GM12878 (cell line): ENCODE measurements around the gene EFCC1. TPM values are rescaled to one million over a fixed set of nuclear protein-coding genes. Genes with fewer than 3 reads are reported as not detected.

Source experiments
- ATAC-seq: fragments of 200-7000 bp; cut with Tn5 transposase; 3 replicates; pipeline ENCODE4 v1.9.1; 2020; ENCODE audit warnings: mild to moderate bottlenecking, moderate library complexity
- BruUV-seq: library from RNA; stranded (reverse); fragments of 400-500 nt; replicated peaks from 2 replicates; lab custom pipeline; 2021; lab: Mats Ljungman, UMichigan
- CTCF ChIA-PET: fragments of 300-600 bp; sonication (Branson Sonifier 250); formaldehyde crosslinking; extraction: SDS; loops from one replicate; lab custom pipeline; 2021; ENCODE audit warnings: inconsistent platforms; lab: Yijun Ruan, JAX
- POLR2A ChIA-PET: fragments of 350-600 bp; formaldehyde crosslinking; extraction: SDS; loops from one replicate; lab custom pipeline; 2021; ENCODE audit warnings: inconsistent platforms; lab: Charles Lee
- RAD21 ChIA-PET: fragments of 300-600 bp; sonication (Branson Sonifier 250); formaldehyde crosslinking; loops from one replicate; lab custom pipeline; 2023; ENCODE audit warnings: antibody characterized with exemption; ENCODE audit not compliant: unreplicated experiment; lab: Charles Lee
- SMC1A ChIA-PET: fragments of 300-600 bp; sonication (Branson Sonifier 250); formaldehyde crosslinking; loops from one replicate; lab custom pipeline; 2023; ENCODE audit not compliant: unreplicated experiment, uncharacterized antibody; lab: Charles Lee
- DNase-seq: peaks from one replicate; pipeline ENCODE4 v3.0.0-alpha.2; 2011; ENCODE audit warnings: low read depth, low spot score
- FAIRE-seq: peaks from 3 replicates; lab custom pipeline; 2011; peaks lifted over from hg19 to GRCh38; lab: Jason Lieb, UNC
- H2AFZ ChIP-seq: 2 replicates; pipeline ENCODE4 v1.6.0; 2011; ENCODE audit warnings: low read depth, low read length, control low read depth; ENCODE audit not compliant: control insufficient read depth
- H3K27ac ChIP-seq: 2 replicates; pipeline ENCODE4 v1.5.1; 2011; ENCODE audit warnings: control low read depth; ENCODE audit not compliant: control insufficient read depth, insufficient read depth
- H3K27me3 ChIP-seq, 2 experiments: replicated peaks in 1 of 2; 2 replicates each; pipeline versions ENCODE4 v1.6.0 to v1.6.1; 2011; ENCODE audit warnings: low read length in 1 of 2; ENCODE audit not compliant: control insufficient read depth in 2 of 2, insufficient read depth in 2 of 2
- H3K36me3 ChIP-seq, 2 experiments: 2 replicates each; pipeline ENCODE4 v1.5.1; 2011; ENCODE audit warnings: low read length in 1 of 2; ENCODE audit not compliant: control insufficient read depth in 2 of 2, insufficient read depth in 2 of 2
- H3K4me1 ChIP-seq: 2 replicates; pipeline ENCODE4 v1.6.1; 2011; ENCODE audit warnings: mild to moderate bottlenecking, low read length, moderate library complexity, mixed read lengths; ENCODE audit not compliant: control insufficient read depth, insufficient read depth
- H3K4me2 ChIP-seq: 2 replicates; pipeline ENCODE4 v1.6.0; 2011; ENCODE audit warnings: control low read depth; ENCODE audit not compliant: control insufficient read depth, insufficient read depth
- H3K4me3 ChIP-seq: fragments of 200-600 bp; sonication (generic); 2 replicates; pipeline ENCODE4 v1.5.1; 2016
- H3K79me2 ChIP-seq: 2 replicates; pipeline ENCODE4 v1.6.0; 2011; ENCODE audit warnings: low read length; ENCODE audit not compliant: control insufficient read depth, insufficient read depth
- H3K9ac ChIP-seq: 2 replicates; pipeline ENCODE4 v1.8.0; 2011; ENCODE audit warnings: low read length, control low read depth, mixed read lengths; ENCODE audit not compliant: control insufficient read depth, insufficient read depth
- H3K9me3 ChIP-seq: replicated peaks from 3 replicates; pipeline ENCODE4 v1.5.1; 2011; ENCODE audit warnings: mild to moderate bottlenecking, low read length; ENCODE audit not compliant: control insufficient read depth, insufficient read depth
- H4K20me1 ChIP-seq: 2 replicates; pipeline ENCODE4 v1.6.0; 2011; ENCODE audit not compliant: control insufficient read depth, insufficient read depth
- BACH1 ChIP-seq: fragments of 450-650 bp; IDR thresholded peaks from 2 replicates; pipeline ENCODE4 v1.6.1; 2017; ENCODE audit warnings: mild to moderate bottlenecking, borderline replicate concordance
- CBX3 ChIP-seq: fragments of 200-600 bp; sonication (generic); IDR thresholded peaks from 2 replicates; pipeline ENCODE4 v1.6.1; 2016; ENCODE audit warnings: low read depth, borderline replicate concordance
- ZNF207 ChIP-seq: fragments of 450-650 bp; IDR thresholded peaks from 2 replicates; pipeline ENCODE4 v1.6.1; 2014; ENCODE audit warnings: antibody characterized with exemption, mild to moderate bottlenecking, borderline replicate concordance
- ZNF217 ChIP-seq: fragments of 450-650 bp; IDR thresholded peaks from 2 replicates; pipeline ENCODE4 v1.6.1; 2017; ENCODE audit warnings: antibody characterized with exemption, mild to moderate bottlenecking
- ZNF384 ChIP-seq: IDR thresholded peaks from 2 replicates; pipeline ENCODE4 v1.6.1; 2012; ENCODE audit warnings: low read depth, mild to moderate bottlenecking, low read length, improper control_type of control experiment, borderline replicate concordance
- WGBS: methylation state at CpG from one replicate; pipeline ENCODE4 v1.1.6; 2016; ENCODE audit warnings: low lambda C conversion rate; ENCODE audit not compliant: insufficient replicate concordance, insufficient coverage; ENCODE audit errors: missing lambda C conversion rate; 5-methylcytosine and 5-hydroxymethylcytosine counted together
- in situ Hi-C: fragments of 300-500 bp; cut with MboI; formaldehyde crosslinking; loops from 9 replicates; pipeline ENCODE4 v1.14.3; 2018; ENCODE audit warnings: mixed read lengths
- intact Hi-C: fragments of 100-400 bp; cut with micrococcal nuclease; formaldehyde crosslinking; loops from one replicate; pipeline ENCODE4 v1.14.2; 2022; ENCODE audit not compliant: unreplicated experiment
- polyA plus RNA-seq, 11 experiments: library from polyadenylated mRNA; depleted of rRNA in 4 of 11; unstranded in 6 of 11; stranded (reverse) in 5 of 11; fragments of >200 nt; fragmentation: Nextera tagmentation in 4 of 11; fragmentation: Illumina TruSeq in 1 of 11; extraction: Ambion mirVana in 4 of 11; extraction: Trizol in 1 of 11; gene quantifications; 1 replicate in 1 of 11; 2 replicates in 10 of 11; pipeline versions ENCODE4 v1.2.1 to v1.2.3, GENCODE V29; 2011 to 2016; ENCODE audit warnings: inconsistent platforms in 2 of 11, missing spikeins in 2 of 11, low read depth in 1 of 11
- total RNA-seq, 4 experiments: library from RNA; depleted of rRNA in 3 of 4; stranded (reverse); fragments of >200 nt in 3 of 4; fragmentation: Illumina TruSeq in 1 of 4; extraction: Trizol in 1 of 4; gene quantifications; 2 replicates each; pipeline versions ENCODE4 v1.2.1 to v1.2.3, GENCODE V29; 2013 to 2021
- TF ChIP-seq, protein P1 (sequence below): fragments of 450-650 bp; formaldehyde crosslinking; IDR thresholded peaks from 2 replicates; pipeline ENCODE4 v1.4.0; 2022; ENCODE audit warnings: mild to moderate bottlenecking, moderate library complexity
- TF ChIP-seq, protein P2 (sequence below): fragments of 450-650 bp; conservative IDR thresholded peaks from 2 replicates; pipeline ENCODE4 v1.6.1; 2017; ENCODE audit warnings: mild to moderate bottlenecking, moderate library complexity
- TF ChIP-seq, protein P3 (sequence below), 3 experiments: IDR thresholded peaks in 2 of 3; conservative IDR thresholded peaks in 1 of 3; 2 replicates each; pipeline ENCODE4 v1.5.1; 2011; ENCODE audit warnings: low read depth in 3 of 3, low read length in 3 of 3, mild to moderate bottlenecking in 3 of 3, control low read depth in 2 of 3, moderate library complexity in 2 of 3, inconsistent platforms in 1 of 3, mixed read lengths in 1 of 3; ENCODE audit not compliant: control insufficient read depth in 2 of 3, insufficient read depth in 1 of 3; ENCODE audit errors: extremely low read depth in 1 of 3
- TF ChIP-seq, protein P4 (sequence below): IDR thresholded peaks from 2 replicates; pipeline ENCODE4 v1.6.1; 2012; ENCODE audit warnings: low read depth, low read length, improper control_type of control experiment
- TF ChIP-seq, protein P5 (sequence below): IDR thresholded peaks from 2 replicates; pipeline ENCODE4 v1.6.1; 2011; ENCODE audit warnings: low read depth, low read length, improper control_type of control experiment, borderline replicate concordance

EFCC1 gene
- total and polyA plus RNA-seq, 10 of the 15 experiments (the other 5 are each of a cell fraction or from before 2014, with no cell fraction given), result not detected

DNA sequence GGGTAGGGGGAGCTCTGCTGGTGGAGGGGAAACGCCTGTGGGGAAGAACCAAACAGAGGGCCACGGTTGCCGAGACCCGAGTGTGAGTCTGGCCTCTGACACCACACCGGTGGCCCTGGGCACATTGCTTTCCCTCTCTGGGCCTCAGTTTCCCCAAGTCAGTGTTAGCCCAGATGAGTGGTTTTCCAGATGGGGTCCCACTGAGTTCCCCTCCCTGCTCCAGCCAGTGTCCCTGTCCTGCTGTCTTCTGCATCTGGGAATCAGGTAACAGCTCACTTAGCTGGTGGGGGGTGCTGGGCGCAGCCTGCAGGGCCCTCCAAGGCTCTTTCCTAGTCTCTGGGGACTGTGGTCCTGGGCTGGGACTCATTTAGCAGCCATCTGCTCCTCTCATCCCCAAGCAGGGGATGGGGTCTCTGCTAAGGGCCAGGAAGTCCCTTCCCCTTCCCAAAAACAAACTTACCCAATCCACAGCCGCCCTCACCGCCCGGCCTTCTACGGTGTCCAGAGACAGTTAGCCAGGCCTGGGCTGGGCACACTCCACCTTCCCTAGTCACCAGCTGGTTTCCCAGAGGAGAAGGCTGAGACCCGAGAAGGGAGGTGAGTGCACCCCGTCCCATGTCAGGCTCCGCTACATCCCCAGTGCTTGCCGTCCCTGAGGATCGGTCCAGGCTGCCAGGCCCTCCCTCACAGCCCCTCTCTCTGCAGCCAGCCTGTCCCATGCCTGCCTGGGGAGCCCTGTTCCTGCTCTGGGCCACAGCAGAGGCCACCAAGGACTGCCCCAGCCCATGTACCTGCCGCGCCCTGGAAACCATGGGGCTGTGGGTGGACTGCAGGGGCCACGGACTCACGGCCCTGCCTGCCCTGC is 60.2 kb downstream of the EFCC1 start:
- FAIRE-seq, result no peak
- POLR2A ChIA-PET, result interaction anchor here (0.6 kb wide), 1 partner anchor 75 kb away, joined by 3 read pairs; no protein-coding TSS in a partner anchor
- TF ChIP-seq, protein P1, sequence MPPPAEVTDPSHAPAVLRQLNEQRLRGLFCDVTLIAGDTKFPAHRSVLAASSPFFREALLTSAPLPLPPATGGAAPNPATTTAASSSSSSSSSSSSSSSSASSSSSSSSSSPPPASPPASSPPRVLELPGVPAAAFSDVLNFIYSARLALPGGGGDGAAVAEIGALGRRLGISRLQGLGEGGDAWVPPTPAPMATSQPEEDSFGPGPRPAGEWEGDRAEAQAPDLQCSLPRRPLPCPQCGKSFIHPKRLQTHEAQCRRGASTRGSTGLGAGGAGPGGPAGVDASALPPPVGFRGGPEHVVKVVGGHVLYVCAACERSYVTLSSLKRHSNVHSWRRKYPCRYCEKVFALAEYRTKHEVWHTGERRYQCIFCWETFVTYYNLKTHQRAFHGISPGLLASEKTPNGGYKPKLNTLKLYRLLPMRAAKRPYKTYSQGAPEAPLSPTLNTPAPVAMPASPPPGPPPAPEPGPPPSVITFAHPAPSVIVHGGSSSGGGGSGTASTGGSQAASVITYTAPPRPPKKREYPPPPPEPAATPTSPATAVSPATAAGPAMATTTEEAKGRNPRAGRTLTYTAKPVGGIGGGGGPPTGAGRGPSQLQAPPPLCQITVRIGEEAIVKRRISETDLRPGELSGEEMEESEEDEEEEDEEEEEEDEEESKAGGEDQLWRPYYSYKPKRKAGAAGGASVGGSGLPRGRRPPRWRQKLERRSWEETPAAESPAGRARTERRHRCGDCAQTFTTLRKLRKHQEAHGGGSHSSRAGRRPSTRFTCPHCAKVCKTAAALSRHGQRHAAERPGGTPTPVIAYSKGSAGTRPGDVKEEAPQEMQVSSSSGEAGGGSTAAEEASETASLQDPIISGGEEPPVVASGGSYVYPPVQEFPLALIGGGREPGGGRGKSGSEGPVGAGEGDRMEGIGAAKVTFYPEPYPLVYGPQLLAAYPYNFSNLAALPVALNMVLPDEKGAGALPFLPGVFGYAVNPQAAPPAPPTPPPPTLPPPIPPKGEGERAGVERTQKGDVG (CRISPR knock-in tag), result no peak
- no peak for TF ChIP-seq ZNF384
- no peak for TF ChIP-seq ZNF207
- TF ChIP-seq, protein P2, sequence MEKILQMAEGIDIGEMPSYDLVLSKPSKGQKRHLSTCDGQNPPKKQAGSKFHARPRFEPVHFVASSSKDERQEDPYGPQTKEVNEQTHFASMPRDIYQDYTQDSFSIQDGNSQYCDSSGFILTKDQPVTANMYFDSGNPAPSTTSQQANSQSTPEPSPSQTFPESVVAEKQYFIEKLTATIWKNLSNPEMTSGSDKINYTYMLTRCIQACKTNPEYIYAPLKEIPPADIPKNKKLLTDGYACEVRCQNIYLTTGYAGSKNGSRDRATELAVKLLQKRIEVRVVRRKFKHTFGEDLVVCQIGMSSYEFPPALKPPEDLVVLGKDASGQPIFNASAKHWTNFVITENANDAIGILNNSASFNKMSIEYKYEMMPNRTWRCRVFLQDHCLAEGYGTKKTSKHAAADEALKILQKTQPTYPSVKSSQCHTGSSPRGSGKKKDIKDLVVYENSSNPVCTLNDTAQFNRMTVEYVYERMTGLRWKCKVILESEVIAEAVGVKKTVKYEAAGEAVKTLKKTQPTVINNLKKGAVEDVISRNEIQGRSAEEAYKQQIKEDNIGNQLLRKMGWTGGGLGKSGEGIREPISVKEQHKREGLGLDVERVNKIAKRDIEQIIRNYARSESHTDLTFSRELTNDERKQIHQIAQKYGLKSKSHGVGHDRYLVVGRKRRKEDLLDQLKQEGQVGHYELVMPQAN, result no peak
- TF ChIP-seq, protein P3, sequence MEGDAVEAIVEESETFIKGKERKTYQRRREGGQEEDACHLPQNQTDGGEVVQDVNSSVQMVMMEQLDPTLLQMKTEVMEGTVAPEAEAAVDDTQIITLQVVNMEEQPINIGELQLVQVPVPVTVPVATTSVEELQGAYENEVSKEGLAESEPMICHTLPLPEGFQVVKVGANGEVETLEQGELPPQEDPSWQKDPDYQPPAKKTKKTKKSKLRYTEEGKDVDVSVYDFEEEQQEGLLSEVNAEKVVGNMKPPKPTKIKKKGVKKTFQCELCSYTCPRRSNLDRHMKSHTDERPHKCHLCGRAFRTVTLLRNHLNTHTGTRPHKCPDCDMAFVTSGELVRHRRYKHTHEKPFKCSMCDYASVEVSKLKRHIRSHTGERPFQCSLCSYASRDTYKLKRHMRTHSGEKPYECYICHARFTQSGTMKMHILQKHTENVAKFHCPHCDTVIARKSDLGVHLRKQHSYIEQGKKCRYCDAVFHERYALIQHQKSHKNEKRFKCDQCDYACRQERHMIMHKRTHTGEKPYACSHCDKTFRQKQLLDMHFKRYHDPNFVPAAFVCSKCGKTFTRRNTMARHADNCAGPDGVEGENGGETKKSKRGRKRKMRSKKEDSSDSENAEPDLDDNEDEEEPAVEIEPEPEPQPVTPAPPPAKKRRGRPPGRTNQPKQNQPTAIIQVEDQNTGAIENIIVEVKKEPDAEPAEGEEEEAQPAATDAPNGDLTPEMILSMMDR (IDR thresholded peaks at IDR 0.05 in 2 of 3, conservative IDR thresholded peaks at IDR 0.05 in 1 of 3; ENCODE audit: control insufficient read depth in 2 of 3, extremely low read depth in 1 of 3, insufficient read depth in 1 of 3, low read depth in 3 of 3, low read length in 3 of 3), result no peak
- TF ChIP-seq, protein P4, sequence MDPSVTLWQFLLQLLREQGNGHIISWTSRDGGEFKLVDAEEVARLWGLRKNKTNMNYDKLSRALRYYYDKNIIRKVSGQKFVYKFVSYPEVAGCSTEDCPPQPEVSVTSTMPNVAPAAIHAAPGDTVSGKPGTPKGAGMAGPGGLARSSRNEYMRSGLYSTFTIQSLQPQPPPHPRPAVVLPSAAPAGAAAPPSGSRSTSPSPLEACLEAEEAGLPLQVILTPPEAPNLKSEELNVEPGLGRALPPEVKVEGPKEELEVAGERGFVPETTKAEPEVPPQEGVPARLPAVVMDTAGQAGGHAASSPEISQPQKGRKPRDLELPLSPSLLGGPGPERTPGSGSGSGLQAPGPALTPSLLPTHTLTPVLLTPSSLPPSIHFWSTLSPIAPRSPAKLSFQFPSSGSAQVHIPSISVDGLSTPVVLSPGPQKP, result no peak
- no peak for TF ChIP-seq BACH1
- TF ChIP-seq ZNF217, result no peak
- TF ChIP-seq, protein P5, sequence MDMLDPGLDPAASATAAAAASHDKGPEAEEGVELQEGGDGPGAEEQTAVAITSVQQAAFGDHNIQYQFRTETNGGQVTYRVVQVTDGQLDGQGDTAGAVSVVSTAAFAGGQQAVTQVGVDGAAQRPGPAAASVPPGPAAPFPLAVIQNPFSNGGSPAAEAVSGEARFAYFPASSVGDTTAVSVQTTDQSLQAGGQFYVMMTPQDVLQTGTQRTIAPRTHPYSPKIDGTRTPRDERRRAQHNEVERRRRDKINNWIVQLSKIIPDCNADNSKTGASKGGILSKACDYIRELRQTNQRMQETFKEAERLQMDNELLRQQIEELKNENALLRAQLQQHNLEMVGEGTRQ, result no peak
- no peak for TF ChIP-seq CBX3

More for the DNA sequence above, 60.2 kb downstream of the EFCC1 start:
- Histone ChIP-seq H3K79me2 (no peaks in the 10 kb centered on the region), H3K4me2 (no peak overlapping the region), H3K9me3 (no peaks in the 10 kb centered on the region), H3K9ac (no peak overlapping the region), H4K20me1 (no peaks in the 10 kb centered on the region), H3K27ac (no peak overlapping the region), H2AFZ (no peak overlapping the region), H3K4me1 (0 out of 2 replicates have a peak, but pooled peaks cover 3% of the 10 kb centered on the region), H3K4me3 (no peak overlapping the region), H3K36me3 (no peaks in the 10 kb centered on the region), H3K27me3 (no peaks in the 10 kb centered on the region; a peak in 3 of 4 replicates)
- CTCF ChIA-PET, result interaction anchor here (0.9 to 1.5 kb wide), 2 partner anchors 8 to 185 kb away, joined by 3 to 4 read pairs; no protein-coding TSS in a partner anchor
- SMC1A ChIA-PET, result no interaction called here
- no TSS peak for BruUV-seq
- intact Hi-C loops (no loop called here), in situ Hi-C loops (no loop called here)
- WGBS, result 66% methylated on average over 15 of the region's 19 CpGs
- ATAC-seq (no peak), DNase-seq (no peak)
- RAD21 ChIA-PET, result no interaction called here
